ENCODE data around the gene CXXC1. TPM values are rescaled to one million over a fixed set of nuclear protein-coding genes. Genes with fewer than 3 reads are reported as not detected.

Gene CXXC1
- total RNA-seq, 1 donor from 2014 or later = 134 TPM

- Mint-ChIP-seq H3K4me3 (peak overlapping the region; percentile 97), H3K4me1 (peaks cover 34% of the 10 kb centered on the region), H3K27me3 (no peaks in the 10 kb centered on the region), H3K27ac (peak overlapping the region; percentile 93), H3K9me3 (no peaks in the 10 kb centered on the region), H3K36me3 (ENCODE audit: low read depth) (peaks cover 74% of the 10 kb centered on the region)
- POLR2A ChIA-PET = interaction anchor here (0.9 to 2.7 kb wide), 13 partner anchors 8 to 794 kb away, joined by 3 to 44 read pairs (median 4); partner anchors contain the start of genes C18orf32, CFAP53, ME2 and SKA1
- intact Hi-C loops (cut with micrococcal nuclease) = loop anchor here (1.0 to 2.0 kb wide), 7 partner anchors 14 to 916 kb away; partner anchors contain the start of genes CFAP53, ME2 and MEX3C
- CTCF ChIA-PET = interaction anchor here (1.0 to 2.3 kb wide), 5 partner anchors 12 to 76 kb away, joined by 3 to 14 read pairs (median 4); partner anchors contain the start of gene CFAP53
- no peak for ATAC-seq (ENCODE audit: low read depth)
- DNase-seq = no peak
- TF ChIP-seq CTCF (IDR thresholded peaks at IDR 0.05) = no peak
Measured at GRCh38 chr18:50280707-50281294, 6.7 kb downstream of the CXXC1 start.

GRCh38 chr18:50279752-50280151 is 7.7 kb downstream of the CXXC1 start:
- Mint-ChIP-seq H3K27me3 (no peaks in the 10 kb centered on the region), H3K4me1 (peaks cover 34% of the 10 kb centered on the region), H3K27ac (no peak overlapping the region), H3K9me3 (no peaks in the 10 kb centered on the region), H3K4me3 (peak overlapping the region; percentile 97), H3K36me3 (ENCODE audit: low read depth) (peaks cover 74% of the 10 kb centered on the region)
- ATAC-seq (ENCODE audit: low read depth) (no peak), DNase-seq (no peak)
- TF ChIP-seq CTCF (IDR thresholded peaks at IDR 0.05) = no peak
- ChIA-PET CTCF (no interaction called here), POLR2A (no interaction called here)
- intact Hi-C loops (cut with micrococcal nuclease) = loop anchor here (2.0 kb wide), 2 partner anchors 599 to 917 kb away; partner anchors contain the start of genes ME2 and MEX3C

GRCh38 chr18:50277942-50278341 is 9.6 kb downstream of the CXXC1 start:
- peaks cover 34% of the 10 kb centered on the region for H3K4me1 Mint-ChIP-seq
- no peak overlapping the region for H3K4me3 Mint-ChIP-seq
- H3K27ac Mint-ChIP-seq = no peak overlapping the region
- H3K36me3 Mint-ChIP-seq (ENCODE audit: low read depth) = peaks cover 74% of the 10 kb centered on the region
- DNase-seq (no peak), ATAC-seq (ENCODE audit: low read depth) (no peak)
- CTCF ChIA-PET = interaction anchor here (1.9 kb wide), 1 partner anchor 11 kb away, joined by 7 read pairs; the partner anchor contains the start of gene CFAP53
- intact Hi-C loops (cut with micrococcal nuclease) = no loop called here
- TF ChIP-seq CTCF (IDR thresholded peaks at IDR 0.05) = no peak
- no peaks in the 10 kb centered on the region for H3K27me3 Mint-ChIP-seq
- POLR2A ChIA-PET = no interaction called here
- no peaks in the 10 kb centered on the region for H3K9me3 Mint-ChIP-seq

- Mint-ChIP-seq H3K4me3 (no peak overlapping the region), H3K27ac (no peak overlapping the region)
- POLR2A ChIA-PET = no interaction called here
Measured at GRCh38 chr18:50276452-50276851, 11.0 kb downstream of the CXXC1 start.

More at GRCh38 chr18:50276452-50276851, 11.0 kb downstream of the CXXC1 start:
- intact Hi-C loops (cut with micrococcal nuclease) = no loop called here
- DNase-seq = no peak
- Mint-ChIP-seq H3K36me3 (ENCODE audit: low read depth) (peaks cover 78% of the 10 kb centered on the region), H3K27me3 (no peaks in the 10 kb centered on the region), H3K9me3 (no peaks in the 10 kb centered on the region), H3K4me1 (peaks cover 28% of the 10 kb centered on the region)
- ATAC-seq (ENCODE audit: low read depth) = no peak
- CTCF ChIA-PET = no interaction called here
- no peak for TF ChIP-seq CTCF (IDR thresholded peaks at IDR 0.05)
